ENCODE measurements around the gene TRPC3. TPM values are rescaled to one million over a fixed set of nuclear protein-coding genes. Genes with fewer than 3 reads are reported as not detected.

Gene TRPC3
- total RNA-seq, 1 donor from 2014 or later: 3.0 TPM

GRCh38 chr4:121960818-121961217 lies 9.0 kb upstream of the TRPC3 start:
- no peaks in the 10 kb centered on the region for H3K4me1 Mint-ChIP-seq (ENCODE audit: unreplicated experiment)
- no peak for DNase-seq (ENCODE audit: low spot score)
- H3K9me3 Mint-ChIP-seq (ENCODE audit: unreplicated experiment): no peaks in the 10 kb centered on the region
- H3K36me3 Mint-ChIP-seq (ENCODE audit: low read depth, unreplicated experiment): no peaks in the 10 kb centered on the region
- H3K27me3 Mint-ChIP-seq (ENCODE audit: unreplicated experiment): no peaks in the 10 kb centered on the region
- no peak for TF ChIP-seq CTCF (IDR thresholded peaks at IDR 0.05; ENCODE audit: unreplicated experiment)
- H3K4me3 Mint-ChIP-seq (ENCODE audit: unreplicated experiment): no peak overlapping the region
- no peak overlapping the region for H3K27ac Mint-ChIP-seq (ENCODE audit: unreplicated experiment)

- no peak for TF ChIP-seq CTCF (IDR thresholded peaks at IDR 0.05; ENCODE audit: unreplicated experiment)
- H3K4me1 Mint-ChIP-seq (ENCODE audit: unreplicated experiment): no peaks in the 10 kb centered on the region
- H3K27ac Mint-ChIP-seq (ENCODE audit: unreplicated experiment): no peak overlapping the region
- no peak overlapping the region for H3K4me3 Mint-ChIP-seq (ENCODE audit: unreplicated experiment)
- H3K9me3 Mint-ChIP-seq (ENCODE audit: unreplicated experiment): no peaks in the 10 kb centered on the region
- no peaks in the 10 kb centered on the region for H3K36me3 Mint-ChIP-seq (ENCODE audit: low read depth, unreplicated experiment)
- no peak for DNase-seq (ENCODE audit: low spot score)
- no peaks in the 10 kb centered on the region for H3K27me3 Mint-ChIP-seq (ENCODE audit: unreplicated experiment)
Observed at GRCh38 chr4:121958777-121959176, 6.9 kb upstream of the TRPC3 start.

GRCh38 chr4:121957266-121957665 lies 5.4 kb upstream of the TRPC3 start:
- Mint-ChIP-seq H3K4me3 (ENCODE audit: unreplicated experiment) (no peak overlapping the region), H3K27ac (ENCODE audit: unreplicated experiment) (no peak overlapping the region), H3K9me3 (ENCODE audit: unreplicated experiment) (no peaks in the 10 kb centered on the region), H3K4me1 (ENCODE audit: unreplicated experiment) (peaks cover 1% of the 10 kb centered on the region), H3K27me3 (ENCODE audit: unreplicated experiment) (peaks cover 1% of the 10 kb centered on the region), H3K36me3 (ENCODE audit: low read depth, unreplicated experiment) (no peaks in the 10 kb centered on the region)
- DNase-seq (ENCODE audit: low spot score): no peak
- TF ChIP-seq CTCF (IDR thresholded peaks at IDR 0.05; ENCODE audit: unreplicated experiment): no peak

- no peak for DNase-seq (ENCODE audit: low spot score)
- TF ChIP-seq CTCF (IDR thresholded peaks at IDR 0.05; ENCODE audit: unreplicated experiment): no peak
- Mint-ChIP-seq H3K4me3 (ENCODE audit: unreplicated experiment) (no peak overlapping the region), H3K27ac (ENCODE audit: unreplicated experiment) (no peak overlapping the region), H3K4me1 (ENCODE audit: unreplicated experiment) (peaks cover 3% of the 10 kb centered on the region), H3K36me3 (ENCODE audit: low read depth, unreplicated experiment) (peaks cover 4% of the 10 kb centered on the region), H3K27me3 (ENCODE audit: unreplicated experiment) (peaks cover 3% of the 10 kb centered on the region), H3K9me3 (ENCODE audit: unreplicated experiment) (no peaks in the 10 kb centered on the region)
Observed at GRCh38 chr4:121953860-121954259, 2.0 kb upstream of the TRPC3 start.

GRCh38 chr4:121952290-121952689 lies 430 bp upstream of the TRPC3 start:
- Mint-ChIP-seq H3K9me3 (ENCODE audit: unreplicated experiment) (no peaks in the 10 kb centered on the region), H3K36me3 (ENCODE audit: low read depth, unreplicated experiment) (peaks cover 4% of the 10 kb centered on the region), H3K27ac (ENCODE audit: unreplicated experiment) (peak overlapping the region; percentile 6), H3K4me3 (ENCODE audit: unreplicated experiment) (peak overlapping the region; percentile 81), H3K27me3 (ENCODE audit: unreplicated experiment) (peaks cover 3% of the 10 kb centered on the region), H3K4me1 (ENCODE audit: unreplicated experiment) (peaks cover 3% of the 10 kb centered on the region)
- no peak for TF ChIP-seq CTCF (IDR thresholded peaks at IDR 0.05; ENCODE audit: unreplicated experiment)
- no peak for DNase-seq (ENCODE audit: low spot score)
